Activated naive CD4-positive, alpha-beta T cell treated with anti-CD3 and anti-CD28 coated beads, Interleukin-2, amount 50 U/mL, for 72 hours (primary cell): ENCODE results near the gene HPS6. TPM values are rescaled to one million over a fixed set of nuclear protein-coding genes. Genes with fewer than 3 reads are reported as not detected.
A peak's percentile ranks its signal among the peaks of the same experiment; 100 is the strongest.
"Not testable (repeated sequence)": the region's sequence is repeated elsewhere in the genome, so short reads cannot be mapped to it uniquely, and the experiment has no call there.

Experiments used
- ATAC-seq, 2 donors: fragments of 150-1000 bp; cut with Tn5 transposase; 2 replicates each; pipeline ENCODE4 v1.10.0; 2021; ENCODE audit warnings: mild to moderate bottlenecking in 2 of 2, moderate library complexity in 2 of 2
- DNase-seq, 2 donors: peaks; one replicate each; pipeline ENCODE4 v3.0.0; 2021 to 2022; ENCODE audit warnings: low spot score in 2 of 2
- H3K27ac Mint-ChIP-seq, 2 donors: one replicate each; pipeline ENCODE4 v1.8.0; 2022; ENCODE audit warnings: mild to moderate bottlenecking in 2 of 2, mixed read lengths in 2 of 2
- H3K36me3 Mint-ChIP-seq, 2 donors: one replicate each; pipeline ENCODE4 v1.8.0; 2022; ENCODE audit warnings: mixed read lengths in 2 of 2
- H3K9me3 Mint-ChIP-seq, 2 donors: one replicate each; pipeline ENCODE4 v1.8.0; 2022; ENCODE audit warnings: mixed read lengths in 2 of 2
- total RNA-seq, 2 donors: library from RNA; stranded (reverse); gene quantifications; one replicate each; pipeline ENCODE4 v1.2.3, GENCODE V29; 2022

HPS6 gene
- 10 to 100 TPM in 1 of 2 donors, 1 to 10 TPM in 1; 6.2 to 20.2 TPM for total RNA-seq

GRCh38 chr10:102064868-102065560, at the start of gene HPS6:
HPS6 (plus strand) TSS chr10:102065349; CDS start chr10:102065475, 126 bp downstream.
- H3K27ac Mint-ChIP-seq: peak within 1 kb of the TSS; percentile 92 to 96
- peaks cover 0 to 4% of the 10 kb centered on the region in 2 donors for H3K36me3 Mint-ChIP-seq
- DNase-seq (peak; percentile 89 to 92), ATAC-seq (peak; percentile 98 to 99)
- no peaks in the 10 kb centered on the region for H3K9me3 Mint-ChIP-seq

DNA sequence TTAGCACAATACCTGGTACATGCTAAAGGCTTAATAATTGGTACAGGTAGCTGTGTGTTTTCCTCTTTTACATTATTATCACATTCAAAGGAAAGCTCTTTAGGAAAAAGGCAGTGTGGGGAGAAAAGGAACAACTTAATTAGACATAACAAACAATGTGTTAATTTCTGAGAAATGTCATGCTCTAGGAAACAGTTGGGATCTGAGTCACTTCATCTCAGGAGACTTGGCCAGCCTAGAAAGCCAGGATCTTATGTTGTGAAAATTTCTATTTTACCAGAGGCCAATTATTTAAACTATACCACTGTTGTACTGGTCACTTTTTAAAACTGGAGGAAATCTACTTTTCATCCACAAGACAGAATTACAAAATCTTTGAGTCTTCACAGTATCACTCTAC, 48.7 kb upstream of the HPS6 start:
- ATAC-seq: no peak
- no peak for DNase-seq
- Mint-ChIP-seq H3K36me3 (peaks cover 0 to 5% of the 10 kb centered on the region in 2 donors), H3K27ac (no peak overlapping the region), H3K9me3 (no peaks in the 10 kb centered on the region)

DNA sequence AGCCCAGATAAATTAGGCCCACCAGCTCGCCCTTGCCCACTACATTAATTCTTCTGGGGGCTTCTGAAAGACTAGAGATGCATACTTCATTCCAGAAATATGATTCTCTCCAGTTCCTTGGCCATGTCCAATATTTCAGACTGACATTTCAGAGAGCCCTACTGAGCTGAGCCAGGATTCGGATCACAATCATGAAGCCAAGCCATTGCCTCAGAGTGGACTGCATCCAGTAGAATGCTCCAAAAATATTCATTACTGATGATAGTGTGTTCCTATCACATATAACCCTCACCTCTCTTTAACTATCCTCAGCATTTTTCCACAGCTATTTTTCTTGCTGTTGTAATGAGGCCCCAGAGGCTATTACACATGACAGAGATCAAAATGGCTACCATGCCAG, 47.9 kb upstream of the HPS6 start:
- Mint-ChIP-seq H3K9me3 (no peaks in the 10 kb centered on the region), H3K36me3 (peaks cover 5 to 8% of the 10 kb centered on the region in 2 donors), H3K27ac (no peak overlapping the region)
- ATAC-seq (no peak), DNase-seq (no peak)

DNA sequence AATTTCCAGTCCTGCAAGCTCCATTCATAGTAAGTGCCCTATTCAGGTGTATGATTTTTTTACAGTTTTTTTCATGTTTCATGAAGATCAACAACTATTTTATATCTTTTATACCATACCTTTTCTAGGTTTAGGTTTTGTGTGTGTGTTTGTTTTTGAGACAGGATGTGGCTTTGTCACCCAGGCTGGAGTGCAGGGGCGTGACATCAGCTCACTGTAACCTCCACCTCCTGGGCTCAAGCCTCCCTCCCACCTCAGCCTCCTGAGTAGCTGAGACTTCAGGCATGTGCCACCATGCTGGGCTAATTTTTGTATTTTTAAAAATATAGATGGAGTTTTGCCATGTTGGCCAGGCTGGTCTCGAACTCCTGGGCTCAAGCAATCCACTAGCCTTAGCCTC, 44.2 kb upstream of the HPS6 start:
- peaks cover 9 to 10% of the 10 kb centered on the region in 2 donors for H3K36me3 Mint-ChIP-seq
- no peaks in the 10 kb centered on the region for H3K9me3 Mint-ChIP-seq
- ATAC-seq: peak in 1 of 2 donors; percentile 51
- H3K27ac Mint-ChIP-seq: no peak overlapping the region
- no peak for DNase-seq

DNA sequence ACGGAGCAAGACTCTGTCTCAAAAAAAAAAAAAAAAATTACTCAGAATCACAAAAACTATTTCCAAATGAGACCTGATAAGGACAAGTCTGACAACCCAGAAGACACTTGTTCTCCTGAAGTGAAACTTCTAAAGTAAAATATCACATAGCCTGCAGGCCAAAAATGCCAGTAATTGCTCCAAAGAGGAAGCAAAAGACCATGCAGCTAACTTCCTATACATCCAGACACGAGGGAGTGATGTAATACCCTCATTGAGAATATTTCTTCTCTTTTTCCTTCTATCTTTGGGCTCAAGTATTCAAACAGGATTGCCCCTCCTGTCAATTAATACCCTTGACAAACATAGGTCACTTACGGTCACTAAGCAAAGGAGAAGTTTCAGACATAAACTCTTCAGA, 40.4 kb upstream of the HPS6 start:
- H3K27ac Mint-ChIP-seq: no peak overlapping the region
- H3K9me3 Mint-ChIP-seq: no peaks in the 10 kb centered on the region
- H3K36me3 Mint-ChIP-seq: peaks cover 4 to 9% of the 10 kb centered on the region in 2 donors
- no peak for ATAC-seq
- no peak for DNase-seq

GRCh38 chr10:102027261-102027660, 37.9 kb upstream of the HPS6 start:
- H3K27ac Mint-ChIP-seq: no peak overlapping the region
- DNase-seq (no peak), ATAC-seq (no peak)
- peaks cover under 1 to 4% of the 10 kb centered on the region in 2 donors for H3K36me3 Mint-ChIP-seq
- H3K9me3 Mint-ChIP-seq: no peaks in the 10 kb centered on the region

DNA sequence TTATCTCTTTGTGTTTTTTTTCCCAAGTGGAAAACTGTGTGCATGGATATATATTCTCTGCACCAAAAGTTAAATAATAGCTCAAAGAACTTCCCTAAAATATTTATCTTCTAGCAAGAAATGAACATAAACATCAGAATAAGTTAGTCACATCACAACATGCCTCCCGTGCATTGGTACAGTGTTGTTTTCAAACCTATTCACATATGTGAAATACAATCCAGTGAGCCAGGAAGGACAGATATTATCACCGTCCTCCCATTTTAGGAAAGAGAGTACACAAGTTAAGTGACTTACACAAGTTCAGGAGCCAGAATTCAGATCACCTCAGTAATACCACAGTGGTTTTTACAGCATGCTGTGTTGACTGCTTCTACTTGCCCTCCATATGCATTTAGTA, 31.4 kb upstream of the HPS6 start:
- Mint-ChIP-seq H3K36me3 (no peaks in the 10 kb centered on the region), H3K27ac (no peak overlapping the region), H3K9me3 (no peaks in the 10 kb centered on the region)
- DNase-seq: no peak
- ATAC-seq: no peak

GRCh38 chr10:102035807-102036206, 29.3 kb upstream of the HPS6 start:
- not testable (repeated sequence) for H3K36me3 Mint-ChIP-seq, DNase-seq, ATAC-seq, H3K9me3 Mint-ChIP-seq, H3K27ac Mint-ChIP-seq

- H3K27ac Mint-ChIP-seq: no peak overlapping the region
- ATAC-seq: no peak
- DNase-seq: no peak
- H3K36me3 Mint-ChIP-seq: no peaks in the 10 kb centered on the region
- no peaks in the 10 kb centered on the region for H3K9me3 Mint-ChIP-seq
Measured at GRCh38 chr10:102038410-102038809, 26.7 kb upstream of the HPS6 start.

- ATAC-seq (no peak), DNase-seq (no peak)
- H3K9me3 Mint-ChIP-seq: no peaks in the 10 kb centered on the region
- no peaks in the 10 kb centered on the region for H3K36me3 Mint-ChIP-seq
- H3K27ac Mint-ChIP-seq: no peak overlapping the region
Measured at GRCh38 chr10:102040305-102041050, 24.7 kb upstream of the HPS6 start.

GRCh38 chr10:102045292-102045691, 19.9 kb upstream of the HPS6 start:
- Mint-ChIP-seq H3K27ac (no peak overlapping the region), H3K9me3 (no peaks in the 10 kb centered on the region), H3K36me3 (no peaks in the 10 kb centered on the region)
- no peak for ATAC-seq
- DNase-seq: no peak

DNA sequence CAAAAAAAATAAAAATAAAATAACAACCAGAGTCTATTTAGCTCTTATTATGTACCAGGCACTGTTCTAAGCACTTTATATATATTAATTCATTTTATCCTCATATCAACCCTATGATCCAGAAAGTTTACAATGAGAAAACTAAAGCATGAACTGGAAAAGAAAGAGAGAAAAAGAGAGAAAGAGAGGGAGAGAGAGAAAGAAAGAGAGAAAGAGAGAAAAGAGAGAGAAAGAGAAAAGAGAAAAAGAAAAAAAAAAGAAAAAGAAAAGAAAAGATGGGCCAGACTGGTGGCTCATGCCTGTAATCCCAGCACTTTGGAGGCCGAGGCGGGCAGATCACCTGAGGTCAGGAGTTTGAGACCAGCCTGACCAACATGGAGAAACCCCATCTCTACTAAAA, 19.1 kb upstream of the HPS6 start:
- ATAC-seq (no peak), DNase-seq (no peak)
- Mint-ChIP-seq H3K9me3 (no peaks in the 10 kb centered on the region), H3K36me3 (no peaks in the 10 kb centered on the region), H3K27ac (no peak overlapping the region)

DNA sequence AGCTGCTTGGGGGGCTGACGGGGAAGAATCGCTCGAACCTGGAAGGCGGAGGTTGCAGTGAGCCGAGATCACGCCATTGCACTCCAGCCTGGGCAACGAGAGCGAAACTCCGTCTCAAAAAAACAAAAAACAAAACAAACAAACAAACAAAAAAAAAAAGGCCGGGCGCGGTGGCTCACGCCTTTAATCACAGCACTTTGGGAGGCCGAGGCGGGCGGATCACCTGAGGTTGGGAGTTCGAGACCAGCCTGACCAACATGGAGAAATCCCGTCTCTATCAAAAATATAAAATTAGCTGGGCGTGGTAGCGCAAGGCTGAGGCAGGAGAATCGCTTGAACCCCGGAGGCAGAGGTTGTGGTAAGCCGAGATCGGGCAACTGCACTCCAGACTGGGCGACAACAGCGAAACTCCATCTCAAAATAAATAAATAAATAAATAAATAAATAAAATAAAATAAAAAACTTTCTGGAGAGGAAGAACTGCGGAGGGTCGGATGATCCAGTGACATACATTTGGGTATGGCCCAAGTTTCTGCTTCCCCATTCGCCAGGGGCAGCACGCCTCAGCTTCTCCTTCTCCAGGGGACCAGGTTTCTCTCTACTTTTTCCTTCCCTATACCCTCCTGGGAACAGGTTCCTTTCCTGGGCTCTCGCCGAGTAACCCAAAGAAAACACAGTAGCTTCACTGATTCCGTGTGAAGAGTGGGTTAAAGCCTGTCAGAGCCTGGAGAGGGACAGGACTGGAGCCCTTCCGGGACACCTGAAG, 10.1 kb upstream of the HPS6 start:
- not testable (repeated sequence) for DNase-seq, ATAC-seq, H3K36me3 Mint-ChIP-seq, H3K9me3 Mint-ChIP-seq
- peak overlapping the region; percentile 91 to 98 for H3K27ac Mint-ChIP-seq

DNA sequence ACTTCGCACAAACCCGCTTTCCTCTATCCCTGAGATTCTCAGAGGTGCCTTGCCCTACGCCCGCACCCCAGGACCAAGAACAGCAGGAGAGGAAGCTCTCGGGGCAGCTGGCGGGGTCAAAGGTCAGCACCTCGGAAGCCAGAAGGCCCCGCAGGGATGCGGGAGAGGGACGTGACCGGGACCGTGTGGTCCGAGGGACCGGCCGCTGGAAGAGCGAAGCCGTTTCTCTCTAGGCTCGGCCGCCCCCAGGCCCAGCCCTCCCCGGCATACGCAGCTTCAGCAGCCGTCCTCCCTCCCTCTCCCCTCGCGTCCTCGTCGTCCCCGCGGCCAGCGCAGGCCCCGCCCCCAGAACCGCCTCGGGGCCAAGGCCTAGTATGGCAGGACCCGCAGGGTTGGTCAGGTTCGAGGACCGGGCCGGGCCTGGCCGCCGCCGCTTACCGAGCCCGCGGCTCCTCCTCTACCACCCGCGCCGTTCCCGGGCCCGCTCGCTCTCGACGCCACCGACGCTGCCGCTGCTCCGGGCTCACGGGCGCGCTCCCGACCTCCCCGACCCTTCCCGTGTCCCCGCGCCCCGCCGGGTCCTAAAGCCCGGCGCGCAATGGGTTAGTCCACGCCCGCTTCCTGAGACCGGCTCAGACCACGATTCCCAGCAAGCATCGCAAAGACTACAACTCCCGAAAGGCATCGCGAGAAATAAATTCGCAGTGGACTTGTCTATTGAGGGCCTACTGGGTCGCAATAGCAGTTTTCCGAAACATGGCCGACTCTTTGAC, 9.3 kb upstream of the HPS6 start, which contains the start of gene ARMH3:
TSS of gene ARMH3 (minus strand) at position 527 of the 773 bp plus-strand sequence. CDS start 16,059 bp downstream, outside the sequence.
- Mint-ChIP-seq H3K27ac (peak within 1 kb of the TSS; percentile 91 to 98), H3K36me3 (peaks cover 5 to 6% of the 10 kb centered on the region in 2 donors), H3K9me3 (no peaks in the 10 kb centered on the region)
- DNase-seq (peak; percentile 89 to 90), ATAC-seq (peak; percentile 91 to 98)

DNA sequence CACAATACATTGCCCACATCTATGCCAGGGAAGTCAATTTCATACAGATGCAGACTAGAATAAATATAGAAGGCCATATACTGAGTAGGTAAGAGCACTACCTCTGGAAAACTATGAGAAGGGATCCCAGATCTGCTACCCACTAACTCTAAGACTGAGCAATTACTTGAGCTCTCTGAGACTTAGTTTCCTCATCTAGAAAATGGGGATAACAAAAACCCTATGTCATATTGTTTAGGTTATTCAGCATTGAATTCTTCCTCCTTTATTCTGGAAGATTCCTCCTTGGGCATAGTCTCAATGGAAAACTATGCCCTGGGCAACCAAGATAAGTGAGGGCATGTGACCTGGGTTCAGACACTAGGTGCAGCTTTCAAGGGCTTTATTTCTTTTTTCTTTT, 5.2 kb upstream of the HPS6 start:
- DNase-seq (no peak), ATAC-seq (no peak)
- no peak overlapping the region for H3K27ac Mint-ChIP-seq
- no peaks in the 10 kb centered on the region for H3K9me3 Mint-ChIP-seq
- H3K36me3 Mint-ChIP-seq: peaks cover 5 to 6% of the 10 kb centered on the region in 2 donors

DNA sequence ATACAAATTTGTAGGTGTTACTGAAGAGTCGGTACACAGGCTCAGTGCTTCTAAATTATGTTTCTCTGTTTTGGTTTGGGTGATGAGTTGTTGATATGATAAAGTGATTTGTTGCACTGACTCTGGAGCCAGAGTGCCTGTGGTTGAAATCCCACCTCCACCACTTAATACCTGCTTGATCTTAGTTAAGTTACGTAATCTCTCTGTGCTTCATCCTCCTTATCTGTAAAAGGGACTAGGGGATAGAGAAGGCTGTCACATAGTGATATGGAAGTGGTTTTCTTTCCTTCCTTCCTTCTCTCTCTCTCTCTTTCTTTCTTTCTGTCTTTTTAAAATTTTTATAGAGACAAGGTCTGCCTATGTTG, 664 bp upstream of the HPS6 start:
- no peaks in the 10 kb centered on the region for H3K9me3 Mint-ChIP-seq
- no peak for DNase-seq
- peaks cover 0 to 4% of the 10 kb centered on the region in 2 donors for H3K36me3 Mint-ChIP-seq
- H3K27ac Mint-ChIP-seq: peak overlapping the region; percentile 81 to 90
- no peak for ATAC-seq
